ENCODE results near the gene MUC4.
"Not testable (repeated sequence)": the region's sequence is repeated elsewhere in the genome, so short reads cannot be mapped to it uniquely, and the experiment has no call there.

Gene MUC4

GRCh38 chr3:195718477-195718984, 93.2 kb downstream of the MUC4 start:
- no peak for DNase-seq (ENCODE audit: low read depth in 1 of 2, low spot score in 1 of 2)

DNA sequence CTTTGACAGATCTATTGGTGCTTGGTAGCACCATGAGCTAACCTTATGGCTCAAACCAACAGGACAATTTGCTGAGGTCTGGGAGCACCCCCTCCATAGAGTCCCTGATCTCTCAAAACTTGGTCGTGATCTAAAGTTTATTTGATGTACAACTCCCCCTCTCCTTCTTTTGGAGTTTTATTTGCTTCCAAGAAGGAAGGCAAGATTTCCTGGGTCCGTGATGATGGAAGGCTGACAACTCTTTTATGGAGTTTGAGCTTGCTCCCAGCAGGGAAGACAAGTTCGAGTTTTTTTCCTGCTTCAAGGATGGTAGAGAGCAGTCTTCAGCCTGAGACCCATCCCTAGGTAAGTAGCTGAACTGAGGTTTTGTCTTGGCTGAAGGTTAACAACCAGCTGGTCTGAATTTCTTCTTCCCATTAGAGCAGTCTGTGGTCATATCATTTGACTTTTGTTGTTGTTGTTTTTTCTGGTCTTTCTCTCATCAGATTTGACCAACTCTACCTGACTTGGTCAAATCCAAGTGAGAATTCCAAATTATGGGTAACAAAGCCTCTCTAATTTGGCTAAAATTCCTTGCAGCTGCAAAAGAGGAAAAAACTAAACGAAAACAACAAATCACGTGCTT, 93.8 kb downstream of the MUC4 start:
- DNase-seq (ENCODE audit: low read depth in 1 of 2, low spot score in 1 of 2) = no peak

- DNase-seq (ENCODE audit: low read depth in 1 of 2, low spot score in 1 of 2) = no peak
These were observed 94.3 kb downstream of the MUC4 start for GRCh38 chr3:195717416-195717815.

DNA sequence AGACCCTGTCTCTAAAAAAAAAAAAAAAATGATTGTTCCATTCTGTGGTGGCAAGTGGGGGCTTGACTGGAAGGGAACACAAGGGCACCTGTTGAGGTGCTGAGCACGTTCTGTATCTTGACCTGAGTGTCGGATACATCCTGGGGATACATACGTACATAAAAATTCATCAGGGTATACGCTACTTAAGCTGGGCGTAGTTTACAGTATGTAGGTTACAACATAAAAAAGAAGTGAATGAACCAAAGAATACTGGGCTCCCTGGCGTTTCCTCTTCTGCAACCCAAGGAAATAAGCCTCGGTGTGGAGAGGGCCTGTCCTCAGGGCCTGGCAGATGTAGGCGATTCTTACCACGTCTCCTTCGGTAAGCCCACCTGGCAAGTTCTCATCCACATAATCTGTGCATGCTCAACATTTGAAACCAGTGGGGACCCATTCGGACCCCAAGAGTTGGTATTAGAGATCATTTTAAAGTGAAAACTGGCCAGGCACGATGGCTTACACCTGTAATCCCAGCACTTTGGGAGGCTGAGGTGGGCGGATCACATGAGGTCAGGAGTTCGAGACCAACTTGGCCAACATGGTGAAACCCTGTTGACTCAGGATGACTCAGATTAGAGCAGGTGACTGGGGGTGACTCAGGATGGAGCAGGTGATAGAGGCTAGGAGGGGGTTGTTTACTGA, 96.0 kb downstream of the MUC4 start:
- no peak for DNase-seq (ENCODE audit: low read depth in 1 of 2, low spot score in 1 of 2)

- no peak for DNase-seq (ENCODE audit: low read depth in 1 of 2, low spot score in 1 of 2)
These were observed 96.6 kb downstream of the MUC4 start for GRCh38 chr3:195715134-195715533.

- DNase-seq (ENCODE audit: low read depth in 1 of 2, low spot score in 1 of 2) = no peak
These were observed 97.2 kb downstream of the MUC4 start for GRCh38 chr3:195714380-195715011.

GRCh38 chr3:195713150-195713549, 98.6 kb downstream of the MUC4 start:
- DNase-seq (ENCODE audit: low read depth in 1 of 2, low spot score in 1 of 2) = not testable (repeated sequence)

DNA sequence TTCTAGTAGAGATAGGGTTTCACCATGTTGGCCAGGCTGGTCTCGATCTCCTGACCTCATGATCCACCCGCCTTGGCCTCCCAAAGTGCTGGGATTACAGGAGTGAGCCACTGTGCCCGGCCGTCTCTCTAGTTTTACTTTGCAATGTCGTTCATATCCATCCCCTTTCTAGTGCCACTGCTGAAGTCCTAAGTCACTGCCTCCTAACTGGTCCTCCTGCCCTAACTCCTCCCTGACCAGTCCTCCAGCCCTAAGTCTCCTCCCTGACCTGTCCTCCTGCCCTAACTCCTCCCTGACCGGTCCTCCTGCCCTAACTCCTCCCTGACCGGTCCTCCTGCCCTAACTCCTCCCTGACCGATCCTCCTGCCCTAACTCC, 99.2 kb downstream of the MUC4 start:
- not testable (repeated sequence) for DNase-seq (ENCODE audit: low read depth in 1 of 2, low spot score in 1 of 2)

- no peak for DNase-seq (ENCODE audit: low read depth in 1 of 2, low spot score in 1 of 2)
These were observed 99.8 kb downstream of the MUC4 start for GRCh38 chr3:195711813-195712534.

DNA sequence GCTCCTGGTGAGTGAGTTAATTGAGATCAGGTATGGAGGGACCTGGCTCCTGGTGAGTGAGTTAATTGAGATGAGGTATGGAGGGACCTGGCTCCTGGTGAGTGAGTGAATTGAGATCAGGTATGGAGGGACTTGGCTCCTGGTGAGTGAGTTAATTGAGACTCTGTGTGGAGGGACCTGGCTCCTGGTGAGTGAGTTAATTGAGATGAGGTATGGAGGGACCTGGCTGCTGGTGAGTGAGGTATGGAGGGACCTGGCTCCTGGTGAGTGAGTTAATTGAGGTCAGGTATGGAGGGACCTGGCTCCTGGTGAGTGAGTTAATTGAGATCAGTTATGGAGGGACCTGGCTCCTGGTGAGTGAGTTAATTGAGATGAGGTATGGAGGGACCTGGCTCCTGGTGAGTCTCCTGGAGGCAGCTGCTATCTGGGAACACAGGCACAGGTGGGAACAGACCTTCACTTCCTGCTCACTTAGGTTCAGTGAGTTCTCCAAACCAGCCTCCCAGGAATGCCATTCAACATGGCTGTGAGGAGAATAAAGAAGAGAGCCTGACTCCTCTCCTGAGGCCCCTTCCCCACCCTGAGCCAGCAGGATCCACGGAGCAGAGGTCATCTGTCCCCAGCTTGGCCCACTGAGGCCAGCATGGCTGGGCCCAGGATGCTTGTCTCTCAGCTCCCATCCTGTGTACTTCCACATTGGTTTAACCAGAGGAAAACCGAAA, 100.5 kb downstream of the MUC4 start:
- not testable (repeated sequence) for DNase-seq (ENCODE audit: low read depth in 1 of 2, low spot score in 1 of 2)

GRCh38 chr3:195710126-195710905, 101.4 kb downstream of the MUC4 start:
- DNase-seq (ENCODE audit: low read depth in 1 of 2, low spot score in 1 of 2) = not testable (repeated sequence)

- no peak for DNase-seq (ENCODE audit: low read depth in 1 of 2, low spot score in 1 of 2)
These were observed 102.0 kb downstream of the MUC4 start for GRCh38 chr3:195709676-195710085.

DNA sequence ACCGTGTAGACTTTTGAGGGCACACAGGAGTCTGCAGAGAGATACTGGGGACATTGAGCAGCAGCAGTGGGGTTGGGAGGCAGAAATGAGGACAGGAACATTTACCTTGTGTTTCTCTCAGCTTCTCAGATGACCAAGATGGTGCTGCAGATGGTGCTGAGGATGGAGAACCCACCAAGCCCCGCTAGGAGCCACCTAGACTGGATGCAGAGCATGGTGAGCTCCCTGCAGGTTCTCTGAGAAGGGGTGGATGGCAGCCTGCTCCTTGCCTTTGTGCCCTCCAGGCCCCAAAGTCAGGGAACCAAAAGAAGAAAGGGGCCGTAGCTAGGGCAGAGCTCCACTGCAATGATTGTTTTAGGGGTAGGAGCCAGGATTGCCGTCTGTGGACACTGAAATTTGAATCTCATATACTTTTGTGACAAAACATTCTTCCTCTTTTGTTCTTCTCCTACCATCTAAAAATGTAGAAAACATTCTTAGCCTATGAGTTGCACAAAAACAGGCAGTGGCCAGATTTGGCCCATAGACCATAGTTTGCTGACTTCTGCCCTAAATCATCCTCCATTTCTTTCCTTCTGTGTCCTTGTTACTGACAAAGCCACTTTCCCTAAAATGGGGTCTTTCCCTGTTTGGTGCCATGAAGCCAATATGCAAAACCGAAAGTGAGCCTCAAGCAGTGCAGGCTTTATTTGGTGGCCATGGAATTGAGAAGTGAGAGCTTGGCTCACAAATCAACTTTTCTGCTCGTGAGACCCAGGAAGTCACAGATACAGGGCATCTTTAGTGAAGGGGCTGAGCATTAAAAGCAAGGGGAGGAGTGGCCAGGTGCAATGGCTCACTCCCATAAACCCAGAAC, 102.9 kb downstream of the MUC4 start:
- DNase-seq (ENCODE audit: low read depth in 1 of 2, low spot score in 1 of 2) = no peak

- DNase-seq (ENCODE audit: low read depth in 1 of 2, low spot score in 1 of 2) = no peak
These were observed 103.7 kb downstream of the MUC4 start for GRCh38 chr3:195708061-195708460.

GRCh38 chr3:195705081-195705991, 106.4 kb downstream of the MUC4 start:
- no peak for DNase-seq (ENCODE audit: low read depth in 1 of 2, low spot score in 1 of 2)

- DNase-seq (ENCODE audit: low read depth in 1 of 2, low spot score in 1 of 2) = no peak
These were observed 107.2 kb downstream of the MUC4 start for GRCh38 chr3:195704433-195704999.

DNA sequence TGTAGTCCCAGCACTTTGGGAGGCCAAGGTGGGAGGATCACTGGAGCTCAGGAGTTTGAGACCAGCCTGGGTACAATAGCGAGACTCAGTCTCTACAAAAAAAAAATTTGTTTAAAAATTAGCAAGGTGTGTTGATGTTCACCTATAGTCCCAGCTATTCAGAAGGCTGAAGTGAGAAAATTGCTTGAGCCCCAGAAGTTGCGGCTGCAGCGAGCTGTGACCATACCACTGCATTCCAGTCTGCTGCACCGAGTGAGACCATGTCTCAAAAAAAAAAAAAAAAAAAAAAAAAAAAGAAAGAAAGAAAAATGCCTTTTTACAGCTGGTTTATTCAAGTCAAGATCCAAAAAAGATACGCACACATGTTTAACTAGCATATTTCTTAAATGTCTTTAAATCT, 108.0 kb downstream of the MUC4 start:
- DNase-seq (ENCODE audit: low read depth in 1 of 2, low spot score in 1 of 2) = no peak

Measured in stimulated activated CD4-positive, alpha-beta T cell treated with anti-CD3 and anti-CD28 coated beads, Interleukin-15, amount 100 ng/mL, for 1 hour (primary cell).